ENCODE results near the gene PRKACB. TPM values are rescaled to one million over a fixed set of nuclear protein-coding genes. Genes with fewer than 3 reads are reported as not detected.

The PRKACB gene
- total and polyA plus RNA-seq, 2 of the 8 experiments (the other 6 are each of a cell fraction or from before 2014, with no cell fraction given): 7.8 to 31.0 TPM

DNA sequence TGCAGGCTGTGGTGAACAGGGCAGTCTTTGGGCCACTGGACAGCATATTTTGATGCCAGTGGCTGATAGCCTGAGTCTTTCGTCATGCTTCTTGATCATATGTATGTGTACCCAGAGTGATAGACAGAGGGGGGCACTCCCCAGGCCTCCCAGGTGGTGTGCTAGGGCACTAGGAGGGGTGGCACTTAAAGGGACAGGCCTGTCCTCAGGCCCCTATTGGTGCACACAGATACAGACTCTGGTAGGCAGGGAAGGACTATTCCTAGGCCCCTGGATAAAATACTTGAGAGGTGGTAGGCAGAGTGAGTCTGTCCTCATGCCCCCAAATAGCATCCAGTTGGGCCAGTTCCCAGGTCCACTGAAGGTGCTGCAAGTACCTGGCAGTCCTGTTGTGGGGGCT lies 80.8 kb downstream of the PRKACB start:
- 86% methylated on average over 1 of the region's 1 CpG; no CpG with 5 or more reads in 1 of the 2 experiments for WGBS, 2 experiments (ENCODE audit: extremely low coverage in 1 of 2, insufficient coverage in 1 of 2, insufficient read length in 1 of 2, insufficient replicate concordance in 2 of 2, low coverage in 1 of 2, low lambda C conversion rate in 2 of 2, missing lambda C conversion rate in 1 of 2)
- Histone ChIP-seq H2BK12ac (ENCODE audit: low read depth, low read length) (no peak overlapping the region), H2AK5ac (ENCODE audit: low read depth, low read length) (no peak overlapping the region), H3K14ac (ENCODE audit: insufficient read length) (no peak overlapping the region), H4K20me1 (replicated peaks in 1 of 2; ENCODE audit: control insufficient read depth in 1 of 2, insufficient read depth in 2 of 2, low read length in 2 of 2) (no peaks in the 10 kb centered on the region), H2BK15ac (ENCODE audit: low read length) (no peak overlapping the region), H3K23ac (ENCODE audit: insufficient read length) (no peak overlapping the region), H3K4me2 (ENCODE audit: insufficient read depth in 1 of 2, low read depth in 2 of 2, low read length in 2 of 2) (no peak overlapping the region), H3K4me3 (ENCODE audit: extremely low read depth in 1 of 4, insufficient read depth in 2 of 4, low read depth in 3 of 4, low read length in 4 of 4) (no peak overlapping the region), H3K23me2 (ENCODE audit: low read depth, low read length) (no peaks in the 10 kb centered on the region), H3K27me3 (replicated peaks in 1 of 4; ENCODE audit: control insufficient read depth in 3 of 4, extremely low read depth in 1 of 4, insufficient read depth in 3 of 4, low read length in 3 of 4) (no peaks in the 10 kb centered on the region), H3K9ac (replicated peaks in 1 of 4; ENCODE audit: extremely low read depth in 1 of 4, low read depth in 3 of 4, low read length in 3 of 4) (no peak overlapping the region), H3K79me2 (ENCODE audit: control insufficient read depth in 1 of 2, insufficient read depth in 2 of 2, low read length in 2 of 2) (no peaks in the 10 kb centered on the region), H3K27ac (ENCODE audit: low read depth, low read length) (no peak overlapping the region), H3K36me3 (ENCODE audit: control insufficient read depth in 2 of 4, insufficient read depth in 4 of 4, low read length in 3 of 4) (no peaks in the 10 kb centered on the region), H2BK5ac (ENCODE audit: low read depth, low read length) (no peak overlapping the region), H3K79me1 (ENCODE audit: low read depth, low read length) (peaks cover 3% of the 10 kb centered on the region), H3K9me3 (ENCODE audit: insufficient read depth in 2 of 2, low read depth in 1 of 2, low read length in 1 of 2) (no peaks in the 10 kb centered on the region), H2BK20ac (ENCODE audit: low read length) (no peak overlapping the region), H4K8ac (ENCODE audit: extremely low read depth, insufficient read depth, low read length) (no peak overlapping the region; the same call in 1 of the 2 replicates), H2BK120ac (replicated peaks; ENCODE audit: low read depth, low read length) (no peak overlapping the region), H3K18ac (ENCODE audit: extremely low read depth, low read length) (no peak overlapping the region; the same call in 1 of the 2 replicates), H3K56ac (replicated peaks; ENCODE audit: insufficient read length, low read depth, low read length) (no peak overlapping the region), H4K91ac (replicated peaks; ENCODE audit: insufficient read length, low read length) (no peak overlapping the region), H4K5ac (ENCODE audit: insufficient read length, low read depth, low read length) (no peak overlapping the region), H3K4me1 (replicated peaks in 1 of 4; ENCODE audit: control insufficient read depth in 3 of 4, insufficient read depth in 4 of 4, low read length in 3 of 4) (no peaks in the 10 kb centered on the region), H2AFZ (ENCODE audit: low read length) (no peak overlapping the region), H3K4ac (replicated peaks; ENCODE audit: insufficient read length, low read depth, low read length) (no peak overlapping the region)
- ChIA-PET POLR2A (ENCODE audit: partially characterized antibody) (no interaction called here), CTCF (ENCODE audit: partially characterized antibody) (no interaction called here)
- FAIRE-seq (no peak), DNase-seq (ENCODE audit: low read depth in 1 of 2, low spot score in 2 of 2) (no peak)
- TF ChIP-seq CHD1 (IDR thresholded peaks at IDR 0.05; ENCODE audit: low read depth, low read length): no peak
- TF ChIP-seq BCL11A (IDR thresholded peaks at IDR 0.05; ENCODE audit: low read depth in 2 of 2, low read length in 2 of 2): no peak
- no peak for TF ChIP-seq EZH2 (IDR thresholded peaks at IDR 0.05; ENCODE audit: low read depth, low read length, severe bottlenecking)
- TF ChIP-seq FOSL1 (IDR thresholded peaks at IDR 0.05; ENCODE audit: insufficient read depth, low read depth, low read length): no peak
- no peak for TF ChIP-seq SP1 (IDR thresholded peaks at IDR 0.05; ENCODE audit: low read depth, low read length)
- TF ChIP-seq CTCF (IDR thresholded peaks at IDR 0.05; ENCODE audit: control extremely low read depth in 1 of 3, insufficient read depth in 1 of 3, low read depth in 1 of 3, low read length in 3 of 3): no peak
- TF ChIP-seq SUZ12 (IDR thresholded peaks at IDR 0.05; ENCODE audit: low read length): no peak
- TF ChIP-seq HDAC2 (IDR thresholded peaks at IDR 0.05; ENCODE audit: borderline replicate concordance in 1 of 2, low read depth in 2 of 2, low read length in 2 of 2): no peak
- no peak for TF ChIP-seq E2F6 (IDR thresholded peaks at IDR 0.05)

Data from H1 (cell line).